A549 treated with dexamethasone at 1 μM for 4 hours (cell line): ENCODE results near the gene CD300A. TPM values are rescaled to one million over a fixed set of nuclear protein-coding genes. Genes with fewer than 3 reads are reported as not detected.

Experiments used
- total RNA-seq: library from RNA; stranded (reverse); fragments of 200-300 nt; extraction: Qiagen RNA extraction; gene quantifications from 5 replicates; pipeline ENCODE4 v1.2.3, GENCODE V29; 2022

CD300A gene
- total RNA-seq, result 0.05 TPM in 1 of 5 replicates, not detected in the others

DNA sequence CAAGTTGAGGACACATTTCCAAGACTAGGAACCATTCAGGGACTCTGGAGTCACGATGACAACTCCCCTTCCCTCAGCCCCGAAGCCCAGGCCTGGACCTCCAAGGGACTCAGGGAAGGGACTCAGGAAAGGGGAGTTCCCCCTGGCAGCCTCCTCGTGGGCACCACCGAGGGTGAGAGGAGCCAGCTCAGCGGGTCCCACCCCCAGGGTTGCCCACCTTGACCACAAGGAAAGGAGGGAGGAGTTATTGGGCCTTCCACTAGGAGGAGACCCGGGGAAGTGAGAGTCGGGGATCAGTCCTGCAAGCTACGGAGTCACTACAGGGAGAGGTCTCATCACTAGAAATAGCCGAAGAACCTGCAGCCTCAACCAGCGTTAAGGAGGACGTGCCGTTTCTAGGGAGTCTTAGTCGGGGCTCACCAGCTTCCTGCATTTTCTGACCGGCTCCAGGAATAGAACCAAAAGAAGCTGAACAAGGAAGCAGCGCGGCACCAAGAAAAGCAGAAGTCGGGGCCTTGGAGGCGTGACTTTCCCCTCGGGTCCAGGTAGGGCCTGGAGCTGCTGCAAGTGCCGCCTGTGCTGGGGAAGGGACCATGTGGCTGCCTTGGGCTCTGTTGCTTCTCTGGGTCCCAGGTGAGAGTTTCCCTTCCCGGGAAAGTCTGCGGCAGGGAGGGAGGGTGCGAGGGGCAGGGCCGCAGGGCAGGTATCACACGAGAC lies at the start of gene CD300A:
TSS of gene CD300A (plus strand) at position 524 of the 717 bp plus-strand sequence. CDS start at position 594, 70 bp downstream.

DNA sequence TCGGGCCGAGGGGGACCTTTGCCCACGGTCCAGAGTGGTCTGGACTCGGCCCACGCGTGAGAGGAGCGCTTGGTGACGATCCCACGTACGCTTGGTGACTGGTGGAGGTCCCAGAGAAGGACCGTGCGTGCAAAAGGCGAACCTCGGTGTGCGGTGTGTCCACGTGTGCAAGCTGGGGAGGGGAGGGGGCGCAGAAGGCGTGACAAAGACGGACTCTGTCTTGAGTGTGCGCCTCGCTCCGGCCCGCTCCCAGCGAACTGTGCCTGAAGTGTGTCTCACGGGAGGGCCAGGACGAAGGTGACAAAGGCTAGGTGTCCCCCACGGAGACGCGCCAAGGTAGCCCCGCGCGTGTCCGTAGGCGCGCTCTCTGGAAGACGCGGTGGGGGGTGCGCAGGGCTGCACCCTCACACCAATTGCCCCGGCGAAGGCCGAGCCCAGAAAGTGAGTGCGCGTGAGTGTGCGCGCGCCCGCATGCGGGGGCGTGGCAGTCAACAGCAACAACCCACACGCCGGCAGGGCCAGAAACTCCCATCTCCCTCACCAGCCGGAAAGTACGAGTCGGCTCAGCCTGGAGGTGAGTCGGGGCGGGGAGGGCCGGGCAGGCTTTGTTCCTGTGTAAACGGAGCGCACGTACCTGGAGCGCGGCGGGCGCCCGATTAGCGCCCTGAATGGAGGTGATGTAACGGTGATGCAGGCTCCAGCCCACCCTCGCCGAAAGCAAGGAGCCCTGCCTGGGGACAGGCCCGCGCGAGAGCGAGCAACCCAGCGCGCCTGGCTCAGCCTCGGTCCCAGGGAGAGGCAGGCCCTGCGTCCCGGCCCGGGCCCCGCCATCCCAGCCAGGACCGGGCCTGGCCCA lies 34.6 kb upstream of the CD300A start, which contains the start of gene GPRC5C:
TSS of gene GPRC5C (plus strand) at position 521 of the 856 bp plus-strand sequence. CDS start 7,689 bp downstream, outside the sequence.

DNA sequence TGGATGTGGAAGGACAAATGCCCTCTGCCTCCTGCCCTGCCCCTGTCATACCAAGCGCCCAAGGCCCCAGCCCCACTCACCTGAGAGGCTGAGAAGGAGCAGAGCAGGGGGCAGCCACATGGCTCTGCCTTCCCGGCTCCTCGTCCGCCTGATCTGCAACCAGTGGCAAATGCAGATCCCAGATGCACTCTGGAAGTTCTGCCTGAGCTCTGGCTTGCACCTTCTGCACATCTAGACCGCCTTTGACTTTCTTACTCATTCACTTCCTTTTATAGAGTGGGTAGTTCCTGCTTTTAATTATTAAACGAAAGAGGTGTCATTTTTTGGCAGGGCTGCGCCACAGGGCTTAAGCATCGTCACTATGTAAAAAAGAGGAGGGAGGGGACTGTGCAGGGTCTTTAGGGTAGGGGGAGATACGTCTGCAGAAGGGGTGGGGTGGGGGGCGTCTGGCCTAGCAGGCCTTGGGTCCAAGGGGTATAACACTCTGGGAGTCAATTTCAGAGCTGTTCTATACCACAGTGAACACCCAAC lies 64.9 kb downstream of the CD300A start, which contains the start of gene CD300LB:
TSS of gene CD300LB (minus strand) at position 245 of the 531 bp plus-strand sequence. CDS start at position 120, 125 bp downstream.

Other genes with a start within 250 kb of the CD300A start
- gene DNAI2, start 192.4 kb upstream of the CD300A start, total RNA-seq, result not detected in 5 replicates
- gene KIF19, start 140.4 kb upstream of the CD300A start, total RNA-seq, result 0.05 to 0.08 TPM (median 0.06 TPM) in 5 replicates
- gene BTBD17, start 104.8 kb upstream of the CD300A start, total RNA-seq, result not detected in 5 replicates
- gene GPR142, start 99.1 kb upstream of the CD300A start, total RNA-seq, result not detected in 5 replicates
- gene GPRC5C, start 34.5 kb upstream of the CD300A start, total RNA-seq, result 42.9 to 60.3 TPM (median 53.6 TPM) in 5 replicates
- 0.03 to 0.09 TPM (median 0.07 TPM) in 5 replicates for gene CD300LB, start 64.8 kb downstream of the CD300A start, total RNA-seq
- 0.47 to 0.72 TPM (median 0.56 TPM) in 5 replicates for gene CD300C, start 79.5 kb downstream of the CD300A start, total RNA-seq
- gene CD300H, start 100.9 kb downstream of the CD300A start, total RNA-seq, result 0.17 to 0.70 TPM (median 0.35 TPM) in 5 replicates
- not detected in 5 replicates for gene CD300LD, start 125.6 kb downstream of the CD300A start, total RNA-seq
- not detected in 5 replicates for gene CD300E, start 157.1 kb downstream of the CD300A start, total RNA-seq
- gene CD300LF, start 246.3 kb downstream of the CD300A start, total RNA-seq, result not detected in 5 replicates